ENCODE measurements around the gene DPYD.

The DPYD gene

DNA sequence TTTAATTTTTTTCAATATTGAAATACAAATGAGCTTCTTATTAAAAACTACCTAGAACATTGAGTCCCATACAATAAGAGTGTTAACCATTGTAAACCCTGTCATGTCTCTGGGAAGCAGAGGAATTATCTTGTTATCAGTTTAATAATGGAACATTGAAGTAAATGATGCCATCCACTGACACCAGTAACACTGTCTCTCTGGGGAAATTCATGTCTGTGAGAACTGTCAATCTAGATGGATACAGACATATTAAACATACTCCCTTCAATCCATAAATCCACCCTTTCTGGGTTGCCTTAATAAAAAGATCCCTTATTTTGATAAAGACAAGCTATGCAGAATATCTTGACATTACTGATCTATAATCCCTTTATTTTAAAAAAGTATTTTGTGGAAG lies 503.2 kb downstream of the DPYD start:
- no peak for DNase-seq

DNA sequence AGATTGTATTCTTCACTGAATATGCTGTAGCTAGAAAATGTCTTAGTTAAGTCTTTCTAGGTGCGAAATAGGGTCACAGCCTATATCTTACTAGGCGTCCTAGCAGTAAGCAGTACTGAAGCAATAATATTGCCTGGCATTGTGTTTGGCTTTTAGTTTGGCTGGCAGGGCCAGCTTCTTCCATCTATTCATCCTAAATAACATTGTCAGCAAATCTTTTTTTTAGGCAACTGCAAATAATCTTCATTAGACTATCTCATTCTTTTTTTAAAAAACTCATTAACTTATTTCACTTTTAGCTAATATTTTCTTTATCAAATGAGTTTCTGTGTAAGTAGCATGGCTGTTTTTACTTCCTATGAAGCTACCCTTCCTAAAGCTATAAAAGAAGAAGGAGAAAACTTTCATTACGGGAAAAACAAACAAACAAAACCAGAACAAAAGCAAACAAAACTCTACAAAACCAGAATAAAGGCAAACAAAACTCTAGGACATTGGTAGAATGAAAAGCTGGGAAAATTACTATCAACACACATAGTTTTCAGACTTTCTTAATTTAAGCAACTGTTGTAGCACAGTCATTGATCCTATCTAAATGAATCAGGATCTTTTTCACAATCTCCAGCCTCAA lies 506.0 kb downstream of the DPYD start:
- no peak for DNase-seq

DNA sequence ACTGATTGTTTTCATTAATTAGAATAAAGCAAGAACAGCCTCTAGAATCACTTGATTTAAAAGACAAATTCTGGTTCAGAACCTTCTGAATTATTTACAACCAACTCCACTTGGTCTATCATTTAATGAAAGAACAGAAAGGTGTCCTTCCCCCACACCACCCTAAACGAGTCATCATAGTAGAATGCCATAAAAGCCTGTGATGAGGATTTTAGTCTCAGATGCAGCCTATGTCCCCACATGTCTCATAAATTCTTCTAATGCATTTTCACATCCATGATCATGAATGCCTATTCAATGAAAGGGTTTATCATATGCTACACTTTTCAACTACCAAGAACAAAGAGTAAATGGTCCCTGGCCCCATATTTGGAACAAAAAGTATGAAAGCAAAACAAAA lies 508.1 kb downstream of the DPYD start:
- no peak for DNase-seq

DNA sequence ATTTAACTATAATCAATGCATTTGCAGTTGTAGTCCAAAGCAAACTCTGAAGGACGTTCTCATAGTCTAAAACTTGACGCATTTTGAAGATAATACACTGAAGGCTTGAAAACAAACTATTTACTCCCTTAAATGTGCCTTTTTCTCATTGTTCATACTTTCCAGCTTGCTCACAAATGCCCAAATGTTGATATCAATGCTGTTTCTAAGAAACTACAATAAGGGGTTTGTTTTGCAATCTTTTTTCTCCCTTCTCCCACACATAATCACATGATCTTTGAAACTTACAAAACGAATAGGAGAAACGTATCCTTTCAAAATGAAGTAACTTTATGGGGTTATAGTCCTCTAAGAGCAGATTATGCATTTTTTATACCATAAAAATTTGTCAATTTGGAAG lies 508.7 kb downstream of the DPYD start:
- DNase-seq, result no peak

DNA sequence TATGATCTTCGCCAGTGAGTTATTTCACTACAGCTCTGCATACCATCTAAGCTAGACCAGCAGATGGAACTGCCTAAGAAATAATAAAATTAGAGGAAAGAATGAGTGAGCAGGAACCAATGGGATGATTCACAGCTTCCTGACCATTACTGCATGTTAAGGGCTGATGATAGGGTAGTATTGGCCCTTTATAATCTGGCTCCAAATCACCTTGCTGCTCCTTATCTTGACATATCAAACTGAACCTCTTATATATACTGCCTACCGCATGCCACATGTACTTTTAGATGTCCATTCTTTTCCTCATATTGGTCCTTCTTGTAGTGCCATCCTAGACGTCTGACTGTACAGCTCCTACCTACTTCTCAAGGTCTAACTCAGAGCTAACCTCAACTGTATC lies 524.4 kb downstream of the DPYD start:
- no peak for DNase-seq

DNA sequence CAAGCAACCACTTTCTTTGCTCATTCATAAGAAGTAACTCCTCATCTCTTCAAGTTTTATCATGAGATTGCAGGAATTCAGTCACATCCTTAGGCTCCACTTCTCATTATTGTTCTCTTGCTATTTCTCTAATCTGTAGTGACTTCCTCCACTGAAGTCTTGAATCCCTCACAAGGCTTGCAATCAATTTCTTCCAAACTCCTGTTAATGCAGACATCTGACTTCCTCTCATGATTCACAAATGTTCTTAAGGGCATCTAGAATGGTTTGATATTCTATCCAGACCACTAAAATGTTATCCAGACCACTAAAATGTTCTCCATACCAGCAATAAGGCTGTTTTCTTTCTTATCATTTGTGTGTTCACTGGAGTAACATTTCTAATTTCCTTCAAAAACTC lies 528.1 kb downstream of the DPYD start:
- no peak for DNase-seq

DNA sequence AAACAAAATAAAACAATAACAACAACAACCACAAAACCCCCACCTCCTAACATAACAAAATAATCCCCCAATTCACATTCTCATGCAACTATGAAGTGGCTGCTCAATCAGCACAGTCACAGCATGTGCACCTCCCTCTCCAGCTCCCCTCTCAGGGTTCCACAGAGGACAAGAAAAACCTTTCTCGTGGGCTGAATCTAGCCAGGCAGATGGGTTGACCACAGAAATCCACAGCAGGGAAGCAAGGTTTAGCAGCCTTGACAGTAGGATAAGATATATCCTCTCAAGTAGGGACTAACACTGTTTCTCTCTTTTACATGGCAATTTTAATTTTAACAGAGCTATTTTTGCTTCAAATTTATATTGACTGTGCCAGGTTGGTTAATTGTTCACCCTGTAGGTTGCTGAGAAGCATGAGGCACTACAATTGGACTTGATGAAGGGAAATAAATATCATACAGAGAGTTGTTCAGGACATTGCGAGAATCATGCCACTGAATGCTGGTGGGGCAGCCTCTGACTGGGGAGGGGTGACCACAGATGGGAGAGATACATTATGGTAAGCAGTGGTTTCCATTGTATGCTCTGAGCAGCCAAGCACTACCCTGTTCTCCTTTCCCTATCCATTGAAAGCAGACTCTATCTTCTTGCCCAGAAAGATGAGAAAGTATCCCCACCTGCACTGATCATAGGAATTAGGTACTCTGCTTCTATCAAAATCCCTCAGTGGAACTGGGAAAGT lies 535.1 kb downstream of the DPYD start:
- no peak for DNase-seq

DNA sequence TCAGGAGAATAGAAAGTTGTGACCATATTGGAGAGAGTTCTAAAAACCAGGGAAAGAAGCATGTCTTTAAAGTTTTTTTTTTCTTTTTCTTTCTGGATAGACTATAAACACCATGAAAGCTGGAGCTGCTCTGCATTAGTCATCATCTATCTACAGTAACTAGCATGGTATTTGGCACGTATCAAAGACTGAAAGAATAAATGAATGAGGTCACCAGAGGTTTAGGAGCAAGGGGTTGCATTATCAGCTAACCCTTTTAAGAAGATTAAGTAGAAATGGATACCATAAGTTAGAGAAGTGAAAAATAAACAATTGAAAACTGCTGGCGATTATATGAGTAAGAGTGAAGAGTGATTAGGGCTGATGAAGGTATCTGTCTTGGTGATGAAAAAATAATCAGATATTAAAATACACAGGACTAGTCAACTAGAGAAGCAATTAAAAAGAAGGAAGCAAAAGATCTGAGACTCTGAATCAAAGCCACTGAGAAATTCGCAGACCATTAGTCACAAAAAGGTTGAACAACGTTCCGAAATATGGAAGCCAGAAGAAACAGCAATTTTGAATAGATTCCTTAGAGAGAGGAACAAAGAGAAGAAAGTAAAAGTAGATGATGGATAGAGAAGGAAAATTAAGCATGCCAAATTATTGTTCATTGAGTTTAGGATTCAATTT lies 536.4 kb downstream of the DPYD start:
- DNase-seq, result no peak

DNA sequence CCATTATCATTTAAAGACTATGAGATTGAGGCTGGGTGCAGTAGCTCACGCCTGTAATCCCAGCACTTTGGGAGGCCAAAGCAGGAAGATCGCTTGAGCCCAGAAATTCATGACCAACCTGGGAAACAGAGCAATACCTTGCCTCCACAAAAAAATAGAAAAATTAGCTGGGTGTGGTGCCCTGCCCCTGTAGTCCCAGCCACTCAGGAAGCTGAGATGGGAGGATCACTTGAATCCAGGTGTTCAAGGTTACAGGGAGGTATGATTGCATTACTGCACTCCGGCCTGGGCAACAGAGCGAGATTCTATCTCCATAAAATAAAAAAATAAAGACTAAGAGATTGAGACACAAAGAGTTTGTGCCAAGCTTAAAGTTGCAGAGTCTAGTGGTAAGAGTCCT lies 537.0 kb downstream of the DPYD start:
- no peak for DNase-seq

DNA sequence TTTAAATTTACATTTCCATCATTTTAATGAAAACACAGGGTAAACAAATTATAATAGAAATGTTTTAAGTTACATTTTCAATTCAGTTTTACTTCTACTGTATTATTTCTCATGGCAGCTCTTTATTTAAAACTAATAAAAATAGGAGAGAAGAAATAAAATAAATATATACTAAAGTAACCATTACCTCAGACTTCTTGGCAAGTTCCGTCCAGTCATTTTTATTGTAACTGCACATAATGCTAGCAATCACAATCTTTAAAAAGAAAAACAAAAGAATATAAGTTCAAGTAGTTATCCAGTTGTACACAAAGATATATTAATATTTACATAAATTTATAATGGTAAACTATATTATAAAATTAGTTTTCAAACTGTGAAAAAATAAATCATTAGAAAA lies 538.6 kb downstream of the DPYD start:
- DNase-seq, result no peak

DNA sequence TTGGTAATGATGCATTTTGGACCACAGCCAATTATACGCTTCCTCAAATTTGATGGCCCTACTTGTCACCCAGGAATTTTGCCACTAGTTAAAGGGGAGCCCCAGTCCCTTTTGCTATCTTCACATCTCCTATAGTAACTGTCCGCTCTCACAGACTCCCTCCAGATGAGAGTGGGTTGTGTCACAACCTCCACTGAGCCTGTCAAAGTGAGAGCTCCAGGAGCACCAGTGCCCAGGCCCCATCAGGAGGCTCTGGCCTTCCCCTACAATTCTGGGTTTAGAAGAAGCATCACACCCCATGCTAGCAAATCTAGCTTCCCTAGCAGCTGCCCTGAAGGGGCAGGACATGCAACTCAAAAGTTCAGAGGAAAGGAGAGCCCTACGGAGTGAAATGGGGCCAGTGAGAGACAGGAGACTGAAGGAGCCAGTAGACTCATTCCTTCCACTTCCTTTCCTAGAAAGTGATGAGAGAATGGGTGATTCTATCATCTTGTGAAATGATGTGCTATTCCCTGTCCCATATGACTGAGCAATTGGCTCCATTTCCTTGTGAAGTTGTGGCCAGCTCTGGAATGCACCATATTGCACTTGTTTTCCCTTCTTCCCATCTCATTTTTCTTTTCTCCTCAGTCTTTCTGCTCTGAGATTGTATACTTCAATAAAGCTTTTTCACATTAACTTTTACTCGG lies 541.3 kb downstream of the DPYD start:
- DNase-seq, result no peak

DNA sequence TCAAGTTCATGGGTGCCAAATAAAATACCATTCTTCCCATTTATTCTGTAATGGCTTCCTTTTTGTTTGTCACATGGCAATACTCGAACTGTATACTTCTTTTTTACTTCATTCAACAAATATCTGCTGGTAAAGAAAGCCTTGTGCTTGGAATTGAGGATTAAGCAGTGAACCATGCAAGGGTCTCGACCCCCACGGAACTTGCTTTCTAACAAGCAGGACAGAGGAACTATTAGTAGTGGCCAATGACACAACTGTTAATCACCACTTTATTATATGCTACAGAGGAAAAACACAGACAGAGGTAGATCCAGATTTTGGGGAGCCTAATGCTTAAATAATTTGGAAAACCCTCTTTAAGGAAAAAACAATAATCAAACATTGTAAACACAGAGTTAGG lies 542.2 kb downstream of the DPYD start:
- DNase-seq, result no peak

DNA sequence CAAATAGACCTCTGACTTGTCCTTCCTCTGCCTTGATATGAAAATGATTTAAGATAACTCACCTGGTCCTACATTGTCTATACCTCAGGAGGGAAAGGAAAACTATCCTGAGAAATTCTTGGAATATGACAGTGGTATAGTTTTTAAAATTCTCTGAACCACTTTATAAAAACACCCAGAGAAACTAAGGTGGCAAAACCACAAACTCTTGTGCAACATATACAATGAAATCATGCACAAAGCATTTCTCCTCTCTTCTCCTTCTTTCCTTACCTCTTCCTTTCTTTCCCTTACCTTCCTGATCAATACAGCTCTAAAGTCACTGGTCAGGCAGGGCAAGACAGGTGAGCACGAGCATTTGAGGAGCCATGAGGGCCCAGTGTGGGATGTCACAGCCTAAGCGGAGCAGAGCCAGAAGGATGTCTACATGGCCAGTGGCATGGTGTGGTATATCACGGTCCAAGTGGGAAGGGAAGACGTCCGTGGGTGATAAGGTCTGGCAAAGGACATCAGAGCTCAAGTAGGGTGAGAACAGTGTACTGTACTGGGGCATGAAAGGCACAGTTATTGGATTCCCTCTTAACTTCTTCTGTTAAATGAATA lies 543.3 kb downstream of the DPYD start:
- DNase-seq, result no peak

DNA sequence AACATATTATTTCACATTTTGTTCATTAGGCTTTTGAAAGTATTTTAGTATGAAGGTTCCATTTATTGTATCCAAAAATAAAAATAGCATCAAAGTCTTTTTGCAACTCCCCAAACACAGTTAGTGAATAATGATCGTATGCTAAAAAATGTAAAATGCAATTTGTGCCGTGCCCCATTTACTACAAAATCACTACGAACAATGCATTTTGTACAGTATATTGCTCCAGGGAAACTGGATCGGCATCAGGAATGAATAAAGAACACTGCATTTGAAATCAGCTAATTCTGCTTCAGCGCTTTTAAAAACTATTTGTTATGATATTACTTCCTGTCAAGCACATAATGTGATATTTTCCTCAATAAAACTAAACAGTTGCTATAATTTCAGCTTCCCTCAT lies 547.8 kb downstream of the DPYD start:
- DNase-seq, result no peak

DNA sequence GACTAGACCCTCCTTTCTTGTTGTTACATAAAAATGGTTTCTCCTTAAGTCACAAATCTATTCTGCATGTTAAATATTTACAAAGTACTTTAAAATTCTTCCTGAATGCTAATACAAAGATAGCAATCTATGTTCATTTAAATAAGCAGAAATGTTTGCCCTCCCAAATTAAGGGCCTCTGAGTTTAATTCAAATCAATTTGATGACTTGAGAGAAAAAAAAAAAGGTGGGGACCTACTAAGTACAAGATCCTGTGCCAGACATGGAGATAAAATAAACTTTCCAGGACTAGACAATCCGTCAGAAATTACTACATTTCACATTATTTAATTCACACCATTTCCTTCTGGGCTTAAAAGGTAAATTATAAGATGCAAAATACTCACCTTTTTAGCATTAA lies 548.3 kb downstream of the DPYD start:
- DNase-seq, result no peak

DNA sequence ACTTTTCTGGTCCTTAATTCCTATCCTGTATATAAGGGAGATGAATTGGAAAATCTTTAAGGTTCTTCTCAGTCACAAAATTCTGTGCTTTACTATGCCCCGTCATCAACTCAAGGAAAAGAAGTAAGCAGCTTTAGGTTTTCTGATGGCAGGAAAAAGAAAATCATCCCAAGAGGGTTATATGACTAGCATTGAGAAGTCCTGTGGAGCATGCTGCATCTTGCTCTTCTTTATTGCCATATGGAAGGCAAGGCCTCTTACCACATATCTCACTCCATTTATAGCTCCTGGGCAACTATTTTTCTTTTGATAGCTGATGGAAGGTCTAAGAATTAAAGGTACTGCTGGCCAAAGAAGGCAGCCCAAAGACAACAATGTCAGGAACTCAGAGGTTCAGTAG lies 552.5 kb downstream of the DPYD start:
- no peak for DNase-seq

DNA sequence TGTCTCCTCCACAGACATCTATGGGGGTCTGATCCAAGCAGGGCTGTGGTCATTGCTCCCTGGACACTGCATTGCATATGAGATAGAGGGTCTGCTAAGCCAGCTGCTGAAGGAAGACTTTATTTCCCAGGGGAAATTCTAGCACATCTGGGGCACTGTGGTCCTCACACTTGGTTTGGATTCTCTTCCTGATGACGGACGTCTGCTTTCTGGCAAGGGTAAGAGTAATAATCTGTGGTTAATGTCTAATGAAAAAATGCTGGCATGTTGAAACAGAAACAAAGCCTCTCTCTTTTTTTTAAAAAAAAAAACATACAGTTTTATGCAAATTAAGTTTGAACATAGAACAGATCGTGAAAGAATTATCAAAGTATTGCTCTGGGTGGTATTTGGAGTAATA lies 553.9 kb downstream of the DPYD start:
- DNase-seq, result no peak

DNA sequence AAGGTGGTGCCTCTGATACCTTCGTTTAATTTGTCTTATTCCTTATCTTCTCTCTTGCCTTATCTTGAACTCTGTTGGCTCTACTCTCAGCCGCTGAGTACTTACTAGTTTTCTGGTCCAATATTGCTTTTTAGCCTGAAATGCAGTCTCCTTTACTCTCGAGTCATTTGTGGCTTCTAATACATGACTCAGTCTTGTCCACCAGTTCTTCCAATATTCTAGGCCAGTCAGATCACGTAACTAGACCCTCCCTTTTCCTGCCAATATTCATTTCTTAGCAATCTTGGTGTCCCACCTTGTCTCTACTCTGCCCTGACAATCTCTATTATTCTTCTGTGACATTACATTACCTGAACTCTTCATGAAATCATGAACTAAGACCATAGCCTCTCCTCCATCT lies 555.8 kb downstream of the DPYD start:
- DNase-seq, result no peak

DNA sequence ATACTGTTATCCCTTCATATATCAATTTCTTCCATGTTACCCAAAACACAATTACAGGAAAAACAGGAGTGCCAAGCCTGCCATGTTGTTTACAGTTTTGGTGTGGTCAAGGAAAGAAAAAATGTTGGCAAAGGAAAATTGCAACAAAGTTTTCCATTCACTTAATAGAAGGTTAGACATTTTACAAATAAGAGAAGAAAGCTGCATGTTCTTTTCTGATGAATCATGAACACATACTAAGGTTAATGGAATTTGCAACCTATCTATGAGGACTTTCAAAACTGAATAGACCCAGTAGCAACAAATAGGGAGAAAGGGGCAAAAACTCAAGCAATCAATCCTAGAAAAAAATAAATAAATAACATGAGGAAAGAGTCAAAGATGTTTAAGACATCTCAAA lies 556.7 kb downstream of the DPYD start:
- DNase-seq, result no peak

DNA sequence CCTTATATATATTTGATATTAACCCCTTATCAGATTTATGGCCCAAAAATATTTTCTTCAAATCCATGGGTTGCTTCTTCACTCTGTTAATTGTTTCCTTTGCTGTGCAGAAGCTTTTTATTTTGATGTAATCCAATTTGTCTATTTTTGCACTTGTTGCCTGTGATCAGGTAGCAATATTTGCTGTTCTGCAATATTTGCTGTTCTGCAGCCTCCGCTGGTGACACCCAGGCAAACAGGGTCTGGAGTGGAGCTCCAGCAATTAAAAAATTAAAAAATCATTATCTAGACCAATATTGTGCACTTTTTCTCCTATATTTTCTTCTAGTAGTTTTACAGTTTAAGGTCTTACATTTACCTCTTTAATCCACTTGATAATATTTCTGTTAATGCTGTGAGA lies 564.5 kb downstream of the DPYD start:
- no peak for DNase-seq

DNA sequence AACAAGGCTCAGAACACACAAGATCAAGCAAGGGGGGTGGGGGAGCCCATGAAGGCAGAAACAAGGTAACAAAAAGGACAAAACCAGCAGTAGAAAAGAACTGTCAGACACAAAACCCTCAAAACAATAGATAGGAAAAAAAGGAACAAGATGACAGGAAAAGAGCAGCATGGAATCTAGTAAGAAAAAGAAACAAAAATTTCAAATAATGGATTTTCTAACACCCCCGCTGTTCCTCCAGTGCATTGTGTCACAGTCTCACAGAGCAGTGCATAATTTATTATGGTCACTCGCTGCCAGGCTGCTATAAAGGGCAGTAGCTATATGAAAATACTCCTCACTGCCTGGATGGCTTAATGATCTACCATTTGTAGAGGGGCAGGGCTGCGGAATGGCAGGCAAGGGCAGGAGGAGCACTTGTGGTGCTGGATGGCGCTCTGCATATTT lies 567.9 kb downstream of the DPYD start:
- no peak for DNase-seq

DNA sequence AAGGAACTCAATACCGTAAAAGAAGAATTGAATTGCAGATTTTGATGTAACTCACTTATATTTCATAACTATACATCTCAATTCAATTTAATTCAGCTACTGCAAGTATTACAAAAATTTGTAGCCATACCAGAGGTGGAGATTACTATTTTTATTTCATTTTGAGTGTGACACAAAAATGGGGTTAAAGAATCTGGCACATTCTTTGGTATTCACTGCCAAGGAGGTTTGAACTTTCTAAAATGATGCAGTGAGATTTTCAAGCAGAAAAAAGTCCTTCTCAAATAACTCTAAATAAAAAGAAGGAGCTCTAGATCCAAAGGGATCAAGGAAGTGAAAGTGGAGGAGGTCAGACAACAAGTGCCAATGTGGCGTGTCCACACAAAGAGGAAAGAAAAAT lies 569.0 kb downstream of the DPYD start:
- no peak for DNase-seq

DNA sequence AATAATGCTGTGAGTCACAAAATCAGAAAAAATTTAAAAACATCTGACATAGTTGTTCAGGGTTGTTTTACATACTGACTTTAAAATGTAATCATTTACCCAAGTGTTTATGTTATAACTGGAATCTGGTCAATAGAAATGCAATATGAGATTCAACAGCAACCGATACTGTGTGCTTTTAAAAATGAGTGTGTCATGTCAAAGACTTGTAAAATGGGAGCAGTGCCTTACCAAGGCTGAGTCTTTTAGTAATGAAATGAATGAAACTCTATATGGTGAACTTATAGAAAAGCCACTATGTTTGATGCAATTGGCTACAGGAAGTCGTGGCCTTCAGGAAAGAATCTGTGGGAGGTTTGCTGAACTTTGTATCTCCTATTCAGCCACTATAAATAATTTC lies 570.2 kb downstream of the DPYD start:
- DNase-seq, result no peak

Data from bone marrow (tissue), 2 donors.